HepG2 (cell line): ENCODE data around the gene SLFN14. TPM values are rescaled to one million over a fixed set of nuclear protein-coding genes. Genes with fewer than 3 reads are reported as not detected.

ENCODE experiments used
- ATAC-seq: fragments of 200-7000 bp; cut with Tn5 transposase; 3 replicates; pipeline ENCODE4 v1.9.1; 2020; ENCODE audit warnings: mild to moderate bottlenecking, moderate library complexity
- BruUV-seq: library from RNA; stranded (reverse); fragments of 400-500 nt; replicated peaks from 2 replicates; lab custom pipeline; 2021; lab: Mats Ljungman, UMichigan
- CTCF ChIA-PET: fragments of 300-600 bp; formaldehyde crosslinking; extraction: SDS; loops from one replicate; lab custom pipeline; 2021; ENCODE audit warnings: low total read pairs, inconsistent platforms, low intra/inter-chr PET ratio; lab: Yijun Ruan, JAX
- POLR2A ChIA-PET: fragments of 350-600 bp; sonication (Branson Sonifier 250); formaldehyde crosslinking; loops from one replicate; lab custom pipeline; 2020; ENCODE audit warnings: antibody characterized with exemption, inconsistent platforms; lab: Yijun Ruan, JAX
- DNase-seq: peaks from one replicate; pipeline ENCODE4 v3.0.0-alpha.2; 2015; ENCODE audit warnings: low spot score
- FAIRE-seq: peaks from 3 replicates; lab custom pipeline; 2011; peaks lifted over from hg19 to GRCh38; lab: Jason Lieb, UNC
- H2AFZ ChIP-seq: one replicate; pipeline ENCODE4 v1.6.1; 2011; ENCODE audit warnings: low read length, inconsistent platforms
- H3K27ac ChIP-seq: fragments of 300-600 bp; 3 replicates; pipeline ENCODE4 v1.8.0; 2011; ENCODE audit warnings: mixed run types, mild to moderate bottlenecking, mixed read lengths, low read length, inconsistent platforms; ENCODE audit not compliant: insufficient read depth; ENCODE audit errors: extremely low read length
- H3K27me3 ChIP-seq, 2 experiments: fragments of 200-600 bp in 1 of 2; 2 replicates in 1 of 2; 3 replicates in 1 of 2; pipeline versions ENCODE4 v1.6.0 to v1.8.0; 2011; ENCODE audit warnings: low read length in 2 of 2, mild to moderate bottlenecking in 2 of 2, moderate library complexity in 2 of 2, inconsistent platforms in 1 of 2; ENCODE audit not compliant: insufficient read depth in 2 of 2, control insufficient read depth in 1 of 2
- H3K36me3 ChIP-seq, 2 experiments: fragments of 200-600 bp in 1 of 2; replicated peaks in 1 of 2; 2 replicates in 1 of 2; 3 replicates in 1 of 2; pipeline versions ENCODE4 v1.5.1 to v1.8.0; 2011; ENCODE audit warnings: low read length in 2 of 2, inconsistent platforms in 1 of 2; ENCODE audit not compliant: insufficient read depth in 2 of 2, control insufficient read depth in 1 of 2
- H3K4me1 ChIP-seq: 2 replicates; pipeline ENCODE4 v1.5.1; 2012; ENCODE audit warnings: low read length, inconsistent platforms; ENCODE audit not compliant: insufficient read depth
- H3K4me2 ChIP-seq: 2 replicates; pipeline ENCODE4 v1.6.0; 2011; ENCODE audit warnings: low read depth, low read length, inconsistent platforms
- H3K4me3 ChIP-seq, 3 experiments: fragments of 200-600 bp in 1 of 3; sonication (generic), shearing (Covaris generic) in 1 of 3; replicated peaks in 1 of 3; 2 replicates each; pipeline ENCODE4 v1.5.1; 2011 to 2016; ENCODE audit warnings: low read length in 3 of 3, inconsistent platforms in 2 of 3, low read depth in 2 of 3, mild to moderate bottlenecking in 2 of 3, control low read depth in 1 of 3, mixed read lengths in 1 of 3; ENCODE audit not compliant: insufficient read depth in 1 of 3
- H3K79me2 ChIP-seq: one replicate; pipeline ENCODE4 v1.6.1; 2011; ENCODE audit warnings: low read length, inconsistent platforms; ENCODE audit not compliant: insufficient read depth
- H3K9ac ChIP-seq: 2 replicates; pipeline ENCODE4 v1.6.0; 2011; ENCODE audit warnings: mild to moderate bottlenecking, low read depth, low read length, inconsistent platforms; ENCODE audit not compliant: insufficient read depth
- H3K9me3 ChIP-seq: 2 replicates; pipeline ENCODE4 v1.5.1; 2012; ENCODE audit warnings: mild to moderate bottlenecking, low read length
- H4K20me1 ChIP-seq: 2 replicates; pipeline ENCODE4 v1.6.0; 2011; ENCODE audit warnings: inconsistent platforms, mild to moderate bottlenecking, low read length, moderate library complexity; ENCODE audit not compliant: insufficient read depth
- AKAP8 ChIP-seq: sonication (generic); formaldehyde crosslinking; IDR thresholded peaks from 2 replicates; pipeline ENCODE4 v1.5.1; 2020; ENCODE audit warnings: mild to moderate bottlenecking, missing genetic modification reagents
- FOXO1 ChIP-seq: sonication (generic); formaldehyde crosslinking; IDR thresholded peaks from 2 replicates; pipeline ENCODE4 v1.4.0; 2020; ENCODE audit warnings: missing genetic modification reagents
- GABPB1 ChIP-seq: IDR thresholded peaks from 2 replicates; pipeline ENCODE4 v1.6.1; 2016; ENCODE audit warnings: mild to moderate bottlenecking, missing genetic modification reagents, moderate library complexity, missing compliant biosample characterization
- GATAD2A ChIP-seq: IDR thresholded peaks from 2 replicates; pipeline ENCODE4 v1.6.1; 2016
- HOMEZ ChIP-seq: IDR thresholded peaks from 2 replicates; pipeline ENCODE4 v1.6.1; 2016; ENCODE audit warnings: low read depth
- KAT8 ChIP-seq: IDR thresholded peaks from 2 replicates; pipeline ENCODE4 v1.6.1; 2016; ENCODE audit warnings: missing genetic modification reagents, missing compliant biosample characterization
- KMT2B ChIP-seq: IDR thresholded peaks from 2 replicates; pipeline ENCODE4 v1.6.1; 2016; ENCODE audit warnings: missing genetic modification reagents, missing compliant biosample characterization
- MED1 ChIP-seq: sonication (generic); formaldehyde crosslinking; IDR thresholded peaks from 2 replicates; pipeline ENCODE4 v1.4.0; 2020; ENCODE audit warnings: missing genetic modification reagents
- PCBP1 ChIP-seq: fragments of 200-400 bp; formaldehyde crosslinking; IDR thresholded peaks from 2 replicates; pipeline ENCODE4 v1.6.1; 2017; ENCODE audit warnings: mild to moderate bottlenecking, low read depth, low read length, borderline replicate concordance
- PITX1 ChIP-seq: sonication (generic); formaldehyde crosslinking; IDR thresholded peaks from 2 replicates; pipeline ENCODE4 v1.5.1; 2020; ENCODE audit warnings: mild to moderate bottlenecking, missing genetic modification reagents
- RBFOX2 ChIP-seq: fragments of 200-400 bp; formaldehyde crosslinking; IDR thresholded peaks from 2 replicates; pipeline ENCODE4 v1.6.1; 2017; ENCODE audit warnings: low read depth, mild to moderate bottlenecking, low read length
- SALL1 ChIP-seq: sonication (generic); formaldehyde crosslinking; IDR thresholded peaks from 2 replicates; pipeline ENCODE4 v1.8.0; 2022; ENCODE audit warnings: mild to moderate bottlenecking, missing genetic modification reagents
- TEAD3 ChIP-seq: optimal IDR thresholded peaks from 2 replicates; pipeline ENCODE3; 2016; ENCODE audit warnings: borderline replicate concordance
- YEATS2 ChIP-seq: sonication (generic); formaldehyde crosslinking; IDR thresholded peaks from 2 replicates; pipeline ENCODE4 v1.4.0; 2020; ENCODE audit warnings: missing genetic modification reagents, borderline replicate concordance
- ZEB1 ChIP-seq: IDR thresholded peaks from 2 replicates; pipeline ENCODE4 v1.6.1; 2012; ENCODE audit warnings: mild to moderate bottlenecking, low read depth, inconsistent platforms; ENCODE audit not compliant: insufficient replicate concordance
- ZNF337 ChIP-seq: sonication (generic); formaldehyde crosslinking; IDR thresholded peaks from 2 replicates; pipeline ENCODE4 v1.5.1; 2020; ENCODE audit warnings: missing genetic modification reagents, low read depth, mild to moderate bottlenecking, borderline replicate concordance
- ZNF34 ChIP-seq: sonication (generic); formaldehyde crosslinking; IDR thresholded peaks from 2 replicates; pipeline ENCODE4 v1.4.0; 2020; ENCODE audit warnings: mild to moderate bottlenecking, missing genetic modification reagents, borderline replicate concordance
- ZNF343 ChIP-seq: sonication (generic); formaldehyde crosslinking; IDR thresholded peaks from 2 replicates; pipeline ENCODE4 v1.4.0; 2020; ENCODE audit warnings: mild to moderate bottlenecking, missing genetic modification reagents
- ZNF430 ChIP-seq: sonication (generic); formaldehyde crosslinking; IDR thresholded peaks from 2 replicates; pipeline ENCODE4 v1.9.0; 2021; ENCODE audit warnings: mild to moderate bottlenecking, missing genetic modification reagents
- ZNF441 ChIP-seq: sonication (generic); formaldehyde crosslinking; IDR thresholded peaks from 2 replicates; pipeline ENCODE4 v1.7.0; 2021; ENCODE audit warnings: missing genetic modification reagents, borderline replicate concordance
- ZNF550 ChIP-seq: sonication (generic); formaldehyde crosslinking; IDR thresholded peaks from 2 replicates; pipeline ENCODE4 v1.4.0; 2020; ENCODE audit warnings: mild to moderate bottlenecking, missing genetic modification reagents, borderline replicate concordance
- ZNF557 ChIP-seq: sonication (generic); formaldehyde crosslinking; IDR thresholded peaks from 2 replicates; pipeline ENCODE4 v1.4.0; 2020; ENCODE audit warnings: missing genetic modification reagents
- ZNF570 ChIP-seq: sonication (generic); formaldehyde crosslinking; IDR thresholded peaks from 2 replicates; pipeline ENCODE4 v1.4.0; 2020; ENCODE audit warnings: mild to moderate bottlenecking, missing genetic modification reagents, borderline replicate concordance
- ZNF709 ChIP-seq: sonication (generic); formaldehyde crosslinking; IDR thresholded peaks from 2 replicates; pipeline ENCODE4 v1.5.0; 2020; ENCODE audit warnings: mild to moderate bottlenecking, missing genetic modification reagents
- WGBS: methylation state at CpG from one replicate; pipeline ENCODE4 v1.1.6; 2017; ENCODE audit warnings: low lambda C conversion rate; 5-methylcytosine and 5-hydroxymethylcytosine counted together
- in situ Hi-C: cut with HindIII; loops from 2 replicates; pipeline ENCODE4 v1.10.0; 2017; ENCODE audit warnings: low pct_unique_long_range_greater_than_20kb; ENCODE audit not compliant: extremely low pct_ligation_motif_present
- intact Hi-C: fragments of 100-400 bp; cut with micrococcal nuclease; formaldehyde crosslinking; loops from one replicate; pipeline ENCODE4 v1.10.0; 2022; ENCODE audit not compliant: unreplicated experiment
- polyA plus RNA-seq, 8 experiments: library from polyadenylated mRNA; depleted of rRNA in 3 of 8; stranded (reverse) in 7 of 8; unstranded in 1 of 8; fragments of >200 nt; fragmentation: Illumina TruSeq in 4 of 8; extraction: Trizol in 4 of 8; gene quantifications; 2 replicates each; pipeline versions ENCODE4 v1.2.1 to v1.2.3, GENCODE V29; 2011 to 2016; ENCODE audit warnings: low read depth in 4 of 8, missing spikeins in 1 of 8, mixed read lengths in 1 of 8; ENCODE audit not compliant: insufficient read depth in 1 of 8
- total RNA-seq, 5 experiments: library from RNA; depleted of rRNA; stranded (reverse); fragments of >200 nt; fragmentation: Illumina TruSeq; extraction: Trizol; gene quantifications; 2 replicates each; pipeline ENCODE4 v1.2.3, GENCODE V29; 2016; ENCODE audit warnings: low read depth in 1 of 5

Gene SLFN14
- total and polyA plus RNA-seq, 2 of the 13 experiments (the other 11 are each of a cell fraction or from before 2014, with no cell fraction given), result not detected

- no peak within 1 kb of the TSS for H2AFZ ChIP-seq
- H3K27me3 ChIP-seq, result no peaks in the 10 kb centered on the region; a peak in 1 of 5 replicates
- H3K4me2 ChIP-seq, result peak within 1 kb of the TSS; percentile 86
- POLR2A ChIA-PET, result interaction anchor here (0.7 to 4.1 kb wide), 15 partner anchors 9 to 437 kb away, joined by 3 to 73 read pairs (median 4); partner anchors contain the start of genes AP2B1, RASL10B, SLFN5 and TAF15
- intact Hi-C loops, result no loop called here
- DNase-seq, result peak; percentile 92
- ATAC-seq, result peak; percentile 98
- H3K4me3 ChIP-seq, result peak within 1 kb of the TSS; percentile 84 to 89 (median 85)
- H3K9me3 ChIP-seq, result no peaks in the 10 kb centered on the region
- FAIRE-seq, result peak; percentile 93
- CTCF ChIA-PET, result no interaction called here
- H3K36me3 ChIP-seq, result peaks cover 0 to 7% of the 10 kb centered on the region in 2 experiments; a peak in 1 of 5 replicates
- peak within 1 kb of the TSS; percentile 83 for H3K27ac ChIP-seq
- H3K4me1 ChIP-seq, result peaks cover 25% of the 10 kb centered on the region
- H3K9ac ChIP-seq, result peak within 1 kb of the TSS; percentile 86
- in situ Hi-C loops, result no loop called here
- peaks cover 7% of the 10 kb centered on the region for H3K79me2 ChIP-seq
- WGBS, result 1% methylated on average over 38 of the region's 45 CpGs
- no TSS peak for BruUV-seq
- H4K20me1 ChIP-seq, result no peaks in the 10 kb centered on the region
- TF ChIP-seq ZNF34 (CRISPR knock-in tag) (0 out of 2 replicates have a peak, but pooled peaks have one; percentile 34), SALL1 (CRISPR knock-in tag) (peak; percentile 84), FOXO1 (CRISPR knock-in tag) (0 out of 2 replicates have a peak, but pooled peaks have one; percentile 13), ZNF430 (peak; percentile 78), ZNF337 (no peak), ZNF441 (CRISPR knock-in tag) (peak; percentile 83; the same call in 1 of the 2 replicates), RBFOX2 (peak; percentile 79), ZNF570 (CRISPR knock-in tag) (0 out of 2 replicates have a peak, but pooled peaks have one; percentile 45), KMT2B (CRISPR knock-in tag) (peak; percentile 92), TEAD3 (CRISPR knock-in tag) (peak; percentile 63), ZNF343 (0 out of 2 replicates have a peak, but pooled peaks have one; percentile 45), GABPB1 (CRISPR knock-in tag) (peak; percentile 98), HOMEZ (CRISPR knock-in tag) (peak; percentile 64), ZNF709 (peak; percentile 41), MED1 (peak; percentile 76), AKAP8 (CRISPR knock-in tag) (peak; percentile 87; the same call in 1 of the 2 replicates), PCBP1 (0 out of 2 replicates have a peak, but pooled peaks have one; percentile 71), ZNF557 (0 out of 2 replicates have a peak, but pooled peaks have one; percentile 47), ZEB1 (peak; percentile 35), KAT8 (CRISPR knock-in tag) (peak; percentile 100), ZNF550 (CRISPR knock-in tag) (0 out of 2 replicates have a peak, but pooled peaks have one; percentile 17), PITX1 (CRISPR knock-in tag) (peak; percentile 75; the same call in 1 of the 2 replicates), GATAD2A (CRISPR knock-in tag) (peak; percentile 71), YEATS2 (CRISPR knock-in tag) (peak; percentile 96)
Measured at GRCh38 chr17:35578197-35578928, 17.7 kb upstream of the SLFN14 start, which contains the start of gene PEX12. Gene PEX12, minus strand, starts transcription at chr17:35578571. Its CDS starts 550 bp downstream, at chr17:35578021.
